Spleen (tissue), 11 donors: Measurements from ENCODE around the gene CAV1. TPM values are rescaled to one million over a fixed set of nuclear protein-coding genes. Genes with fewer than 3 reads are reported as not detected.
"Not testable (repeated sequence)": the region's sequence is repeated elsewhere in the genome, so short reads cannot be mapped to it uniquely, and the experiment has no call there.

ENCODE experiments used
- DNase-seq: peaks from one replicate; pipeline ENCODE4 v3.0.0-alpha.2; 2020
- H3K27ac ChIP-seq, 8 donors: fragments of 200-600 bp; sonication (generic) in 7 of 8; 1 replicate in 4 of 8; 2 replicates in 4 of 8; pipeline versions ENCODE4 v1.5.0 to v1.8.0; 2016 to 2021; ENCODE audit warnings: inconsistent platforms in 4 of 8, mild to moderate bottlenecking in 4 of 8, moderate library complexity in 1 of 8
- H3K27me3 ChIP-seq, 7 donors: fragments of 200-600 bp; sonication (generic) in 6 of 7; replicated peaks in 1 of 7; 1 replicate in 4 of 7; 2 replicates in 3 of 7; pipeline versions ENCODE4 v1.5.0 to v1.8.0; 2016 to 2021; ENCODE audit warnings: inconsistent platforms in 3 of 7, mild to moderate bottlenecking in 1 of 7
- H3K36me3 ChIP-seq, 6 donors: fragments of 200-600 bp; sonication (generic) in 5 of 6; 1 replicate in 4 of 6; 2 replicates in 2 of 6; pipeline versions ENCODE4 v1.5.0 to v1.8.0; 2016 to 2021; ENCODE audit warnings: inconsistent platforms in 2 of 6
- H3K4me1 ChIP-seq, 6 donors: fragments of 200-600 bp; sonication (generic) in 5 of 6; 1 replicate in 3 of 6; 2 replicates in 3 of 6; pipeline versions ENCODE4 v1.5.0 to v1.8.0; 2016 to 2021; ENCODE audit warnings: inconsistent platforms in 3 of 6
- H3K4me3 ChIP-seq, 8 donors: fragments of 200-600 bp; sonication (generic) in 7 of 8; 1 replicate in 4 of 8; 2 replicates in 4 of 8; pipeline versions ENCODE4 v1.5.0 to v1.8.0; 2016 to 2021; ENCODE audit warnings: inconsistent platforms in 4 of 8, mild to moderate bottlenecking in 4 of 8, moderate library complexity in 2 of 8
- H3K9me3 ChIP-seq, 8 donors: fragments of 200-600 bp; sonication (generic) in 7 of 8; 1 replicate in 4 of 8; 2 replicates in 4 of 8; pipeline versions ENCODE4 v1.5.0 to v1.8.0; 2016 to 2021; ENCODE audit warnings: inconsistent platforms in 4 of 8
- CTCF ChIP-seq, 11 experiments: fragments of 200-600 bp in 7 of 11; fragments of 450-650 bp in 4 of 11; sonication (generic) in 4 of 11; IDR thresholded peaks in 8 of 11; conservative IDR thresholded peaks in 3 of 11; 1 replicate in 7 of 11; 2 replicates in 4 of 11; pipeline versions ENCODE4 v1.4.0 to v1.8.0; 2016 to 2021; ENCODE audit warnings: antibody characterized with exemption in 11 of 11, inconsistent platforms in 4 of 11, mild to moderate bottlenecking in 1 of 11
- POLR2A ChIP-seq, 3 donors: fragments of 450-650 bp; IDR thresholded peaks; one replicate each; pipeline ENCODE4 v1.5.1; 2017; ENCODE audit warnings: antibody characterized with exemption in 3 of 3, mild to moderate bottlenecking in 1 of 3
- POLR2AphosphoS5 ChIP-seq, 3 donors: sonication (generic); formaldehyde crosslinking; IDR thresholded peaks; one replicate each; pipeline ENCODE4 v1.5.1; 2017; ENCODE audit warnings: antibody characterized with exemption in 3 of 3
- WGBS, 5 donors: extraction: QIAGEN DNeasy Blood & Tissue Kit in 3 of 5; methylation state at CpG; one replicate each; pipeline versions ENCODE4 v1.1.5 to v1.1.7; 2013 to 2018; 5-methylcytosine and 5-hydroxymethylcytosine counted together
- intact Hi-C: fragments of 100-400 bp; cut with DNase I; formaldehyde crosslinking; loops from one replicate; pipeline ENCODE4 v1.15.0; 2023; ENCODE audit warnings: low total_unique reads
- polyA plus RNA-seq, 3 donors: library from polyadenylated mRNA; stranded (reverse); fragments of 200-250 nt; gene quantifications; one replicate each; pipeline ENCODE4 v1.2.1, GENCODE V29; 2013
- total RNA-seq, 7 donors: library from RNA; depleted of rRNA in 3 of 7; stranded (reverse); fragments of >200 nt in 3 of 7; fragmentation: NEBNext Ultra II Directional in 4 of 7; extraction: Animal tissue kit (Norgen Biotek cat#: 25700) in 4 of 7; gene quantifications; one replicate each; pipeline versions ENCODE4 v1.1.0 to v1.2.1, GENCODE V29; 2016 to 2021
- donor health status: healthy with polysubstance abuse.
- donor health status: DM: no; HTN: no; CAD: no; lungs with moderate emphysema.
- donor health status: DM: no; HTN: no; CAD: no.
- donor health status: Bipolar disorder and iron deficiency.
- donor health status: healthy.
- donor health status: DM: no; HTN: no; CAD: no.
- donor health status: DM: yes; HTN: yes; CAD: no.

The CAV1 gene
- total and polyA plus RNA-seq, 10 donors = 26.8 to 404 (median 183) TPM

GRCh38 chr7:116584721-116585120, 59.9 kb downstream of the CAV1 start:
- peaks cover 7 to 47% (median 22%) of the 10 kb centered on the region in 6 donors for H3K4me1 ChIP-seq
- H3K27ac ChIP-seq = no peak overlapping the region
- intact Hi-C loops = loop anchor here (10.0 kb wide), 2 partner anchors 60 to 410 kb away; partner anchors contain the start of gene CAV1
- TF ChIP-seq POLR2AphosphoS5 (IDR thresholded peaks at IDR 0.05) (no peak), CTCF (IDR thresholded peaks at IDR 0.05 in 8 of 11, conservative IDR thresholded peaks at IDR 0.05 in 3 of 11) (no peak), POLR2A (IDR thresholded peaks at IDR 0.05) (no peak)
- DNase-seq = no peak
- no peaks in the 10 kb centered on the region for H3K9me3 ChIP-seq
- H3K4me3 ChIP-seq = no peak overlapping the region
- H3K36me3 ChIP-seq = no peaks in the 10 kb centered on the region
- no peaks in the 10 kb centered on the region for H3K27me3 ChIP-seq
- WGBS, 5 donors = 44 to 88% (median 75%) methylated on average over 1 of the region's 1 CpG

- peaks cover 7 to 47% (median 22%) of the 10 kb centered on the region in 6 donors for H3K4me1 ChIP-seq
- no peaks in the 10 kb centered on the region for H3K36me3 ChIP-seq
- intact Hi-C loops = loop anchor here (10.0 kb wide), 2 partner anchors 61 to 411 kb away; partner anchors contain the start of gene CAV1
- H3K9me3 ChIP-seq = no peaks in the 10 kb centered on the region
- H3K4me3 ChIP-seq = no peak overlapping the region
- H3K27me3 ChIP-seq = no peaks in the 10 kb centered on the region
- DNase-seq = no peak
- H3K27ac ChIP-seq = peak overlapping the region in 3 of 8 donors; percentile 9 to 56 (median 53)
- WGBS, 5 donors = 82 to 90% (median 88%) methylated on average over 3 of the region's 3 CpGs
- TF ChIP-seq CTCF (IDR thresholded peaks at IDR 0.05 in 8 of 11, conservative IDR thresholded peaks at IDR 0.05 in 3 of 11) (no peak), POLR2A (IDR thresholded peaks at IDR 0.05) (no peak), POLR2AphosphoS5 (IDR thresholded peaks at IDR 0.05) (no peak)
Observed at GRCh38 chr7:116585392-116585791, 60.6 kb downstream of the CAV1 start.

GRCh38 chr7:116585967-116586366, 61.1 kb downstream of the CAV1 start:
- H3K36me3 ChIP-seq = no peaks in the 10 kb centered on the region
- H3K27me3 ChIP-seq = no peaks in the 10 kb centered on the region
- no peaks in the 10 kb centered on the region for H3K9me3 ChIP-seq
- H3K4me1 ChIP-seq = peaks cover 7 to 50% (median 22%) of the 10 kb centered on the region in 6 donors
- peak overlapping the region in 4 of 8 donors; percentile 9 to 56 (median 50) for H3K27ac ChIP-seq
- DNase-seq = no peak
- intact Hi-C loops = loop anchor here (10.0 kb wide), 2 partner anchors 61 to 411 kb away; partner anchors contain the start of gene CAV1
- 66 to 71% (median 67%) methylated on average over 5 of the region's 5 CpGs for WGBS, 5 donors
- no peak overlapping the region for H3K4me3 ChIP-seq
- TF ChIP-seq POLR2AphosphoS5 (IDR thresholded peaks at IDR 0.05) = no peak
- TF ChIP-seq POLR2A (IDR thresholded peaks at IDR 0.05) = no peak
- TF ChIP-seq CTCF (IDR thresholded peaks at IDR 0.05 in 8 of 11, conservative IDR thresholded peaks at IDR 0.05 in 3 of 11) = no peak

- WGBS, 5 donors = 90 to 99% (median 96%) methylated on average over 3 of the region's 3 CpGs
- peak overlapping the region in 2 of 8 donors; percentile 59 to 60 for H3K27ac ChIP-seq
- H3K4me3 ChIP-seq, H3K36me3 ChIP-seq, H3K9me3 ChIP-seq, H3K27me3 ChIP-seq, DNase-seq: not testable (repeated sequence)
- intact Hi-C loops = loop anchor here (10.0 kb wide), 2 partner anchors 62 to 412 kb away; partner anchors contain the start of gene CAV1
- peaks cover 7 to 62% (median 27%) of the 10 kb centered on the region in 6 donors for H3K4me1 ChIP-seq
Observed at GRCh38 chr7:116587200-116587599, 62.4 kb downstream of the CAV1 start.
